HG03442 (cell line): ENCODE measurements around the gene TMEM8B.

Source experiments
- ATAC-seq: cut with Tn5 transposase; IDR thresholded peaks from one replicate; pipeline ENCODE4 v1.9.1; 2021; ENCODE audit warnings: mild to moderate bottlenecking, moderate library complexity; ENCODE audit not compliant: unreplicated experiment

Gene TMEM8B

GRCh38 chr9:35839926-35840325, 10.9 kb downstream of the TMEM8B start:
- ATAC-seq: no peak

- no peak for ATAC-seq
These were observed 12.0 kb downstream of the TMEM8B start for GRCh38 chr9:35840881-35841644.

DNA sequence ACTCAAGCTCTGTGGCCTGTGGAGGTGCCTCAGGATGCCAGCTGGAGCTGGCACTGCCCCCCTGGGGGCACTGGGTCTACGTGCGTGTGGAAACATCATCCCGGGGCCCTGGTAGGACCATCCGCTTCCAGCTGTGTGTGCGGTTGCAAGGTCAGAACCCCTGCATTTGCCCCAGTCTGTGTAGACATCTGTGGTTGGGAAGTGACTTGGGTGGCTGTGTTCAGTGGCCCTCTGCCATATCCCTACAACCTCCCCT, 12.5 kb downstream of the TMEM8B start:
- ATAC-seq: no peak

GRCh38 chr9:35842020-35842745, 13.2 kb downstream of the TMEM8B start:
- no peak for ATAC-seq

DNA sequence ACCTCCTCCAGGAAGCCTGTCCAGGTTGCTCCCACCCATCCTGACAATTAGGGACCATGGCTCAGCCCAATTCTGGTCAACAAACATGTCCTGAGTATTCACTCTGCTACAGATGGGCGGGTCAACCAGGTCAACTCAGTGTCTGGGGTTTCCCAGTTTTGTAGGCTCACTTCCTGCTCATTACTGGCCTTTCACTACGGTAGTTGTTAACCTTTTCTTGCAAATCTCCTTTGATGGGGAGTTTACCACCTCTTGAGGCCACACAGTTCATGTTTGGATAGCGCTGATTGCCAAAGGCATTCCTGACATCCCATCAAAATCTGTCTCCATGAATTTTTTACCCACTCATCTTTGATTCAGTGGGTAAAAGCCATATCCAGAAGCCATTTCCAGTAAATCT, 13.8 kb downstream of the TMEM8B start:
- peak; percentile 61 for ATAC-seq

DNA sequence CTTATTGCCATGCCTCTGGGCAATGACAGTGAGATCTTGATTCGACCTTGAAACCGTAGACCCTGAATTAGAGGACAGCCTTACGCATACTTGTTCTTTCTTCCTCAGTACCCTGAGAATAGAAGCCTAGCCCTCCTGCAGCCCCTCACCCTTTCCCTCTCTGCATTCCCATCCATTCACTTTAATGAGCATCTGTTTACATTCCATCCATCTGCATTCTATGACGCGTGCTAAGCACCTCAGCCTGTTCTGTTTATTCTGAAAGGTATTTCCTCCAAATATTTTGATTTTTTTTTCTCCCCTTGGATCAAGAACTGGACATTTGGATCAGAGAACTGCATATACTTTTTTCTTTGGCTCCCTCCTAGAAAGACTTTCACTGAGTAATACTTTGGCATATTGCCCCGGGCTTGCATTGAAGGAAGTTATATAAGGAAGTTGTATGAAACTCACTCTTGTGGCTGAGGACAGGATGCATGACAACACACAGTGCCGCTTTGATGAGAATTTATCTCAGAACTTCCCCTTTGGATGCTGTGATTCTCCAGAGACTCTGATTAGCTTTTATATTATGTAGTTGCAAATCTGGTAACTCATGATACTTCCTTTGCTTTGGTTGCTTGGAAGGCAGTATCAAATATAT, 15.7 kb downstream of the TMEM8B start:
- ATAC-seq: no peak

DNA sequence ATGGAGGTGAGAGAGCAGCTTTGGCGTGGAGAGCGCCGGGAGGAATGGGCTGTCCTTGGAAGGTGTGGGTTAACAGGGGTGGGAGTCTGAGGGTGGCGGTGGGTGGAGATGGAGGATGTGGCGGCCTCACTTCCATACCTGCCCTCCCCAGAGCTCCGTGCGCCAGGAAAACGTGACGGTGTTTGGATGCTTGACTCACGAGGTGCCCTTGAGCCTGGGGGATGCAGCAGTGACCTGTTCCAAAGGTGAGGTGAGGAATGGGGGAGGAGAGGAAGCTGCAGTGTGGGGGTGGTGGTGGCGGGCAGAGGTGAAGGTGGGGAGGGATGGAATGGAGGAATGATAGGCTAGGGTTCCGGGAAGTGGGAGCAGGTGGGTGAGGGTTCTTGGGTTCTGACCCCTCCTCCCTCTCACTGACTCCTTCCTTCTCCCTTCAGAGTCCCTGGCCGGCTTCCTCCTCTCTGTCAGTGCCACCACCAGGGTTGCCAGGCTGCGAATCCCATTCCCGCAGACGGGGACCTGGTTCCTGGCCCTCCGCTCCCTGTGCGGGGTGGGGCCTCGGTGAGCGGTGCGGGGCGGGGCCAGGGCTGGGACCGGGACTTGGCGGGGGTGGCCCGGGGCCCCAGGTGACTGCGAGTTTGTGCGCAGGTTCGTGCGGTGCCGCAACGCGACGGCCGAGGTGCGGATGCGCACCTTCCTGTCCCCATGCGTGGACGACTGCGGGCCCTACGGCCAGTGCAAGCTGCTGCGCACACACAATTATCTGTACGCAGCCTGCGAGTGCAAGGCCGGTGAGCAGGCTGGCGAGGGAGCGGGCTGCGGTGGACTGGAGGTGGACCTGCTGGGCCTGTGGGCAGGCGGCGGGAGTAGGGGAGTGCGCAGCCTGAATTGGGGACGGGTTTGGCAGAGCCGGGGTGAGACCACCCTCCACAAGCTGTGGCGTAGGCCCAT, 17.1 kb downstream of the TMEM8B start:
- no peak for ATAC-seq

DNA sequence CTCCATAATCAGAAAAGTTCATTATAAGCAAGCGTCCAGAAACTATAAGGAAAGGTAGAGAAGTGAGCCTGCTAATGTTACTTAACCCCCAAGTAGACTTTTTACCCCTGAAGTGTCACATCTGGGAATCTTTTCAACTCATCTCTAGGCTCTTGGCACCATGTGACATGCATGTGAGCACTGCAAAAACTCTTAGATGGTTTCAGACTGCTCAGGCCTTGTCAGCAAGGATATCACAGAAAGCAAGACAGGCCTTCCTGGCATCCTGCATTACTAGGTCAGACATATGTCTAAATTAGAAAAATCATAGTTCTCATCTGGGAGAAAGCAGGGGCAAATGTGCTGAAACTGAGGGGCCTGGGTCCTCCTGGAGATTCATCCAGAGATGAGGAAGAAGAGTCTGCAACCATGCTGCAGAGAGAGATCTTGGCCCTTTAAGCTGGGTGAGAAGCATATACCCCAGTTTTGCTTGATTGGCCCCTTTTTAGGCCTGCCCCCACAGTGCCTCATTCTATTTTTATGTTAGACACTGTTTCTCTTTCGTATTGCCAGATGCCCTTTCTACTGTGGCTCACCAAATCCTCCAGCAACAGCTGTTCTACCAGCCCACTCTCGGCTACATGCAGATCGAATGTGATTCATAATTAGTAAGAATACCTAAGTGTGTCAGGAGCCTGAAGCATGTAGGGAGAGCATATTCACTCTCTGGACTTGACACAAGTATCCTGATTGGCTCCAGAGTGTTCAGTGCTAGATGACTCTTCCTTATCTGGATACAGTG, 19.0 kb downstream of the TMEM8B start:
- ATAC-seq: peak; percentile 89

DNA sequence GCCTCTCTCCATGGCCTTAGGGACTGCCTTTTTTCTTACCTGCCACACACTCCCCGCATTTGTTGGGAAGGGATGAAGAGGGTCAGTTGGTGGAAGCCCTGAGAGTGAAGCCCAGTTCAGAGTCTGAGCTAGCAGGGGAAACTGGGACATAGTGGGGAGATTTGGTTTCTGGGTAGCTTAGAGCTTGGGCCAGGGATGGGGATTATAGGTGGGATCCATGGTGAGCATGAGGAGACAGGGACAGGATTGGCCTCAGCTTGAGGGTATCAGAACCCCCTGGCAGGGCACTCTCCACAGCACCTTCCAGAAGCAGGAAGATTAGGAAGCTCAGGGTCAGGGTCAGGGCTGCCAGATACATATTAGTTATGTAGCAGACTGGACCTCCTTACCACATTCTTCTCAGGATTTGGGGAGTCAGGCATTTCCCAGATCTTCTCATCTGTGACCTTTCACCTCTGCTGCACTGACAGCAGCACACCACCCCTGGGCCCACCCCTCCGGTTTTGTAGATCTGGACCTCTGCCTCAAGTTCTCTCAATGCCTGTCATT, 23.3 kb downstream of the TMEM8B start:
- ATAC-seq: no peak

DNA sequence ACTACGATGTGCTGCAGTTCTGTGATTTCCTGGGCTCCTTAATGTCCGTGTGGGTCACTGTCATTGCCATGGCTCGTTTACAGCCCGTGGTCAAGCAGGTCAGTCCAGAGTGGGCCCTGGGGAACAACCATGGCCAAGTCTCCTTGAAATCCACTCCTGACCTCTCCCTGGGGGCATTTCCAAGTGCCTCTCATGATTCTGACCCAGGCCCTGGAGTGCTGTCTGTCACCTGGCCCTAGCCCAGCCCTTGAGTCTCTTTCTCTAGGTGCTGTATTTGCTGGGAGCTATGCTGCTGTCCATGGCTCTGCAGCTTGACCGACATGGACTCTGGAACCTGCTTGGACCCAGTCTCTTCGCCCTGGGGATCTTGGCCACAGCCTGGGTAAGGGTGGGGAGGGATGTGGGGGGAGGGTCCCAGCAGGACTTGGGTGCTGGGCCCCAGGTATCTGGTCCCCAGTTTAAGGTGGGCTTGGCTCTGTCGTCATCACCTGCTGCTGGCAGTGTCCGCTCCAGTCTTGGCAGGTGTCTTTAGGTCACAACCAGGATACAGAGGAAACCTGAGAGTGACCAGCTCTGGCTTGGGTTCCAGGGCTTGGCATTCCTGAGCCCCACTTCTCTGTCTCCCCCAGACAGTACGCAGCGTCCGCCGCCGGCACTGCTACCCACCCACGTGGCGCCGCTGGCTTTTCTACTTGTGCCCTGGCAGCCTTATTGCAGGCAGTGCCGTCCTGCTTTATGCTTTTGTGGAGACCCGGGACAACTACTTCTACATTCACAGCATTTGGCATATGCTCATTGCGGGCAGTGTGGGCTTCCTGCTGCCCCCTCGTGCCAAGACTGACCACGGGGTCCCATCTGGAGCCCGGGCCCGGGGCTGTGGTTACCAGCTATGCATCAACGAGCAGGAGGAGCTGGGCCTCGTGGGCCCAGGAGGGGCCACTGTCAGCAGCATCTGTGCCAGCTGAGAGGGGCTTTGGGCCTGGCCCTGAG, 24.1 kb downstream of the TMEM8B start:
- ATAC-seq: no peak

GRCh38 chr9:35854091-35854762, 25.2 kb downstream of the TMEM8B start:
- ATAC-seq: no peak

DNA sequence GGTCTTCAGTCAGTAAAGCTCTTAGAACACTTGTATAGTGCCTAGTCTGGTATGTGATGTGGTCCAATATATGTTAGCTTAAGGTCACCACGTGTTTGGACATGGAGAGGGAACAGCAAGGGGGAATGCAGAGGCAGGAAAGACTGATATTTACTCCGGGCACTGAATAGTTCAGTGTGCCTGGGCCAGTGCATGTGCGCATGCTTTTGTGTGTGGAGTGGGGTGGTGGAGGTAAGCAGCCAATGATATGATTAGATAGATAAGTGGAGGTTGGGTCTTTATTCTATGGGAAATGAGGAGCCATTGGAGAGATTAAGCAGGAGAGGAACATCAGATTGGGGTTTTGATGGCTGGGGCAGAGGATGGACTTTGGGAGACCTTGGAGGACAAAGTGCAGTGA, 27.2 kb downstream of the TMEM8B start:
- ATAC-seq: no peak

GRCh38 chr9:35856882-35857281, 27.9 kb downstream of the TMEM8B start:
- ATAC-seq: no peak

GRCh38 chr9:35858458-35858857, 29.4 kb downstream of the TMEM8B start:
- no peak for ATAC-seq

- ATAC-seq: no peak
These were observed 30.4 kb downstream of the TMEM8B start for GRCh38 chr9:35859310-35859989.

DNA sequence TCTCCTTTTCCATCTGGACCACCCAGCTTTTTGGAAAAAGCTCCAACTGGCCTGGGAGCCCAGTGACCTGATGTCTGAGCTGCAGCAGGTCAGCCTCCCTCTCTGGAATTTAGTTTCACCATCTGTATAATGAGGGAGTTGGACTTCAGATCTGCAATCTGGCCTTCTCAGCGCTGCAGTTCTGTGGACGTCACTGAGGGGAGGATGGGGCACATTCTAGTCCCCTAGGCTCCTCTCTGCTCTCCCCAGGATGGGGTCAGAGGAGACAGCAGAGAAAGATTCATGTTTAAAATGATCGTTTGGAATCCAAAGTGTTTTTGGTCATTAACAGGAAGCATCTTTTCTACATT, 30.9 kb downstream of the TMEM8B start:
- no peak for ATAC-seq

DNA sequence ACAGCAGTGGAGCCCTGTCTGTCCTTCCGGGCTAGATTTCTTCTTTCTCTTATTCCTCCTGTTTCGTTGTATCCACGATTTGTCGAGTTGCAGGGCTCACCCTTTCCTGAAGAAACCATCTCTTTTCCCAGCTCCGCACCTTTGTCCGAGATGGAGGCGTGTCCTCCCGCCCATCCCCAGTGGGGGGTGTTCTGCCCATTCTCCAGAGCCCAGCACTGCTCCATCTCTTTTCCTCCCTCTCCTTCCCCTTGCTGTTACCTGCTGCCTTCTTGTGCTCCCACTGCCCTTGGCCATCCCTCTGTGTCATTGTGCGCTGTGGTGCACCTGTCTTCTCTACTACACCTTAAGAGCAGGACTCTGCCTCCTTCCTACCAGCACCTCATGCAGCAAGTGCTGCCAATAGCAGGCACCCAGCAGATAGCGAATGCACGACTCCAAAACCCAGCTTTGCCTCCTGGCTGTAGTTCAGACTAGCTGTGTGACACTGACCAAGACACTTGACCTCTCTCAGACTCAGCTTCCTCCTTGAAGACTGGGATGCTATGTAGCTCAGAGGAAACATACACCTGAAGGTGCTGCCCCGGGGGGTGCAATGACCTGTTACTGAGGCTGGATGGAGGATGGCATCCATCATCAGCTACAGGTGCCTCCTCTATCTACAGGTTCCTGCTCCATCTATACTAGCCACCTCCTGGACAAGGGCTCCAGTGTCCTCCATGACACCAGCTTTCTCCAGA, 32.3 kb downstream of the TMEM8B start:
- no peak for ATAC-seq
